Suprapubic skin (tissue), 3 donors: ENCODE data around the gene CASK.

Source experiments
- EP300 ChIP-seq: sonication (generic); formaldehyde crosslinking; IDR thresholded peaks from one replicate; pipeline ENCODE4 v1.6.1; 2017; ENCODE audit warnings: antibody characterized with exemption
- TF ChIP-seq, protein P1 (sequence below), 2 donors: fragments of 200-600 bp in 1 of 2; fragments of 450-650 bp in 1 of 2; sonication (generic) in 1 of 2; IDR thresholded peaks; one replicate each; pipeline ENCODE4 v1.5.1; 2016 to 2019; ENCODE audit warnings: antibody characterized with exemption in 2 of 2, mild to moderate bottlenecking in 1 of 2, moderate library complexity in 1 of 2

GRCh38 chrX:41590641-41591040, 332.7 kb downstream of the CASK start:
- TF ChIP-seq, protein P1, sequence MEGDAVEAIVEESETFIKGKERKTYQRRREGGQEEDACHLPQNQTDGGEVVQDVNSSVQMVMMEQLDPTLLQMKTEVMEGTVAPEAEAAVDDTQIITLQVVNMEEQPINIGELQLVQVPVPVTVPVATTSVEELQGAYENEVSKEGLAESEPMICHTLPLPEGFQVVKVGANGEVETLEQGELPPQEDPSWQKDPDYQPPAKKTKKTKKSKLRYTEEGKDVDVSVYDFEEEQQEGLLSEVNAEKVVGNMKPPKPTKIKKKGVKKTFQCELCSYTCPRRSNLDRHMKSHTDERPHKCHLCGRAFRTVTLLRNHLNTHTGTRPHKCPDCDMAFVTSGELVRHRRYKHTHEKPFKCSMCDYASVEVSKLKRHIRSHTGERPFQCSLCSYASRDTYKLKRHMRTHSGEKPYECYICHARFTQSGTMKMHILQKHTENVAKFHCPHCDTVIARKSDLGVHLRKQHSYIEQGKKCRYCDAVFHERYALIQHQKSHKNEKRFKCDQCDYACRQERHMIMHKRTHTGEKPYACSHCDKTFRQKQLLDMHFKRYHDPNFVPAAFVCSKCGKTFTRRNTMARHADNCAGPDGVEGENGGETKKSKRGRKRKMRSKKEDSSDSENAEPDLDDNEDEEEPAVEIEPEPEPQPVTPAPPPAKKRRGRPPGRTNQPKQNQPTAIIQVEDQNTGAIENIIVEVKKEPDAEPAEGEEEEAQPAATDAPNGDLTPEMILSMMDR (IDR thresholded peaks at IDR 0.05): no peak
- TF ChIP-seq EP300: no peak
